ENCODE data around the gene LRPAP1. TPM values are rescaled to one million over a fixed set of nuclear protein-coding genes. Genes with fewer than 3 reads are reported as not detected.

LRPAP1 gene
- total and polyA plus RNA-seq, 2 donors (not counting 3 experiments of a cell fraction or from before 2014, with no cell fraction given): 90.1 to 170 TPM

- POLR2A ChIA-PET: no interaction called here
- Histone ChIP-seq H3K36me3 (ENCODE audit: control insufficient read depth in 2 of 2, extremely low read depth in 1 of 2, insufficient read depth in 2 of 2, low read length in 2 of 2) (no peaks in the 10 kb centered on the region), H2AFZ (ENCODE audit: low read depth, low read length) (no peak overlapping the region), H3K4me1 (ENCODE audit: control insufficient read depth, extremely low read depth, insufficient read depth, low read length) (no peaks in the 10 kb centered on the region), H3K9ac (replicated peaks; ENCODE audit: extremely low read depth, insufficient read depth, low read length) (no peak overlapping the region), H4K20me1 (replicated peaks; ENCODE audit: control insufficient read depth, extremely low read depth, insufficient read depth, low read length) (no peaks in the 10 kb centered on the region), H3K27ac (ENCODE audit: insufficient read depth, low read depth, low read length) (no peak overlapping the region), H3K9me1 (replicated peaks; ENCODE audit: control insufficient read depth, extremely low read depth, insufficient read depth, low read length) (no peaks in the 10 kb centered on the region), H3K9me3 (replicated peaks; ENCODE audit: control insufficient read depth, insufficient read depth, low read length) (no peaks in the 10 kb centered on the region), H3K4me3 (replicated peaks in 1 of 3; ENCODE audit: insufficient read depth in 1 of 3, low read depth in 1 of 3, low read length in 3 of 3) (no peak overlapping the region), H3K27me3 (ENCODE audit: control insufficient read depth in 2 of 2, insufficient read depth in 2 of 2, low read length in 2 of 2) (peaks cover 7 to 9% of the 10 kb centered on the region in 2 experiments), H3K4me2 (ENCODE audit: insufficient read depth, low read length) (no peak overlapping the region), H3K79me2 (ENCODE audit: control insufficient read depth, insufficient read depth, low read length) (no peaks in the 10 kb centered on the region)
- DNase-seq (ENCODE audit: low read depth, low spot score) (no peak), FAIRE-seq (no peak)
- intact Hi-C loops (cut with micrococcal nuclease): no loop called here
- no TSS peak for BruUV-seq (replicated peaks)
- CTCF ChIA-PET: no interaction called here
- no peak for TF ChIP-seq MYC (IDR thresholded peaks at IDR 0.05; ENCODE audit: low read depth, low read length)
- no peak for TF ChIP-seq POLR2AphosphoS5 (IDR thresholded peaks at IDR 0.05; ENCODE audit: insufficient read depth, low read depth, low read length)
- no peak for TF ChIP-seq FOS (IDR thresholded peaks at IDR 0.05; ENCODE audit: borderline replicate concordance, insufficient read depth, low read length)
- no peak for TF ChIP-seq JUN (IDR thresholded peaks at IDR 0.05; ENCODE audit: borderline replicate concordance, insufficient read depth, insufficient read length, low read depth)
- no peak for TF ChIP-seq CTCF (IDR thresholded peaks at IDR 0.05; ENCODE audit: extremely low read depth in 1 of 2, insufficient read depth in 1 of 2, low read depth in 1 of 2, low read length in 2 of 2)
- no peak for TF ChIP-seq POLR2A (IDR thresholded peaks at IDR 0.05; ENCODE audit: low read depth, low read length)
- TF ChIP-seq EZH2 (IDR thresholded peaks at IDR 0.05; ENCODE audit: borderline replicate concordance, low read depth, low read length, severe bottlenecking): no peak
- dilution Hi-C loops (cut with MboI; ENCODE audit: extremely low pct_ligation_motif_present, low sequenced_read_pairs): no loop called here
Observed at GRCh38 chr4:3462321-3462789, 69.9 kb downstream of the LRPAP1 start.
